ENCODE results near the gene PHLDA2. TPM values are rescaled to one million over a fixed set of nuclear protein-coding genes. Genes with fewer than 3 reads are reported as not detected.

The PHLDA2 gene
- total RNA-seq, 3 donors from 2014 or later, result 8.9 to 25.6 (median 23.9) TPM

DNA sequence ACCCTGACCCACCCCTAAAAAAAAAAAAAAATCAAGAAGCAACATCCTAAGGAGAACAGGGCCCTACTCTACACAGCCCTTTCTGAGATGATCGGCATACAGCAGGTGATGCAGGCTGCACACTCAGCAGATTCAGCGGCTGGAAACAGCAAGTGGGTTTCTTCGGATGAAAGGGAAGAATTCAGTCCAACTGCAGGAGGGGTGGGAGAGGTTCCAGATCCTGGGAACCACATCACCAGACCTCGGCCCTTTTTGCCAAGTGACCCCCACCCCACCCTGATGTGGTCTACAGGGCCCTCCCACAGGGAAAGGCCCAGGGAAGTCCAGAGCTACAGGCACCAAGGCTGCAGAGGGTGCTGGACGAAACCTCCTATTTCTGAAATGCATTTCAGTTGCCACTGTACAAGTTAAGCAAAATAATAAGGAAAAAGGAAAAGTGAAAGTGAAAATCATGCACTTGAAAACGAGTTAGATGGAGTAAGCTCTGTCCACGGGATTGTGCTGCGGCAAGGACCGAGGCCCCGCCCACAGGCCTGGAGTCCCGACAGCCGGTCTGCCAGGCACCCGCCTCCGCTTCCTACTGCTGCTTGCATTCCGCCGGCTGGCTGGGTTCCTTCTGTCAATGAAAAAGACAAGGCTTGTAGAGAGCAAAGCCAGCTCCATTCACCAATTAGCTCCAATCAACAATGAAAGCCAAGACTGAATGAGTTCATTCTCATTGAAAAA lies 16.0 kb upstream of the PHLDA2 start:
- TF ChIP-seq CTCF (IDR thresholded peaks at IDR 0.05), result no peak
- peaks cover 41% of the 10 kb centered on the region for H3K4me1 ChIP-seq (ENCODE audit: low read depth)
- DNase-seq (peak; percentile 88 to 92 (median 90)), ATAC-seq (peak; percentile 60)
- no peaks in the 10 kb centered on the region for H3K9me3 ChIP-seq
- intact Hi-C loops (cut with DNase I, micrococcal nuclease), result no loop called here
- H3K36me3 ChIP-seq (ENCODE audit: low read depth), result no peaks in the 10 kb centered on the region
- H3K4me3 ChIP-seq, result no peak overlapping the region

DNA sequence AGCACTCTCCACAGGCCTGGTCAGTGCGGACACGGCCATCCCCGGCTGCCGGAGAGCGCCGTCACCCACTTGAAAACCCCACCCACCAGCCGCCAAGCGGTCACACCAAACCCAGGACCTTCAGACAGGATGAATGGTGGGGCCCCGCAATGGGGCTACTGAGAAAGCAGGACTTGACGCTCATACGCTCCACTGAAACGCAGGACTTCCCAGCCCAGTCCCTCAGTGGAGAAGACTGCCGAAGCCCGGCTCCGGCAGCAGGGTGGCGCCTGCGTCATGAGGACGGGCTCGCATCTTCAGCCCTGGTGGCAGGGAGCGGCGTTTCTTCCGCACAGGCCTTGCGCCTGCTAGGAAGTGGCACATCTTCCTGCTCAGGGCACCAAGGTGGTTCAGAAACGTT lies 15.3 kb upstream of the PHLDA2 start:
- no peaks in the 10 kb centered on the region for H3K9me3 ChIP-seq
- no peak for ATAC-seq
- intact Hi-C loops (cut with DNase I, micrococcal nuclease), result no loop called here
- TF ChIP-seq CTCF (IDR thresholded peaks at IDR 0.05), result no peak
- H3K4me3 ChIP-seq, result no peak overlapping the region
- peaks cover 46% of the 10 kb centered on the region for H3K4me1 ChIP-seq (ENCODE audit: low read depth)
- DNase-seq, result peak in 1 of 3 donors; percentile 53
- no peaks in the 10 kb centered on the region for H3K36me3 ChIP-seq (ENCODE audit: low read depth)

DNA sequence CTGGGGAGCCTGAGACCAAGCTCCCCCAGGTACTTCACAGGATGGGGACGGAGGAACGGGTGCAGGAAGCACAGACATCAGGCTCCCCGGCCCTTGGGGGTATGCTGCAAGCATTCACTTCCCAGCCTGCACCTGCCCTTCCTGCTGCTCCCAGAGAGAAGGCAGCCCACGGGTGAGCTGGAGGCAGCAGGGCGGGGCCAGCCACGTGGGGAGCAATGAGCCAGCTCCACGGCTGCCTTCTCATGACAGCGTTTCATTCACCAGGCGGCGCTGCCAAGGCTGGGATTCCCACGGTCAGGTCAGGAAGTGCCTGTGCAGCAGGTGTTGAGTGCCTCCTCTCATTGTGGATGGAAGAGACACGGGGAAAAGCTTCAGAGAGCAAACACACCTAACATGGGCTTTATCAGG lies 14.5 kb upstream of the PHLDA2 start:
- DNase-seq (peak; percentile 75 to 81 (median 80)), ATAC-seq (peak; percentile 54)
- Histone ChIP-seq H3K4me1 (ENCODE audit: low read depth) (peaks cover 46% of the 10 kb centered on the region), H3K9me3 (peaks cover 4% of the 10 kb centered on the region), H3K36me3 (ENCODE audit: low read depth) (no peaks in the 10 kb centered on the region), H3K4me3 (no peak overlapping the region)
- intact Hi-C loops (cut with DNase I, micrococcal nuclease), result no loop called here
- TF ChIP-seq CTCF (IDR thresholded peaks at IDR 0.05), result no peak

- DNase-seq, result peak in 1 of 3 donors; percentile 51
Measured at GRCh38 chr11:2942872-2943710, 13.9 kb upstream of the PHLDA2 start.

GRCh38 chr11:2942447-2942846 lies 13.2 kb upstream of the PHLDA2 start:
- Histone ChIP-seq H3K4me3 (no peak overlapping the region), H3K9me3 (peaks cover 8% of the 10 kb centered on the region), H3K4me1 (ENCODE audit: low read depth) (peaks cover 46% of the 10 kb centered on the region), H3K36me3 (ENCODE audit: low read depth) (no peaks in the 10 kb centered on the region)
- intact Hi-C loops (cut with DNase I, micrococcal nuclease), result no loop called here
- DNase-seq (peak in 1 of 3 donors; percentile 48), ATAC-seq (no peak)
- TF ChIP-seq CTCF (IDR thresholded peaks at IDR 0.05), result no peak

More at GRCh38 chr11:2942872-2943710, 13.9 kb upstream of the PHLDA2 start:
- Histone ChIP-seq H3K36me3 (ENCODE audit: low read depth) (no peaks in the 10 kb centered on the region), H3K4me3 (no peak overlapping the region), H3K9me3 (peaks cover 4% of the 10 kb centered on the region), H3K4me1 (ENCODE audit: low read depth) (peaks cover 46% of the 10 kb centered on the region)
- no peak for TF ChIP-seq CTCF (IDR thresholded peaks at IDR 0.05)
- intact Hi-C loops (cut with DNase I, micrococcal nuclease), result no loop called here
- ATAC-seq, result no peak
